Measurements from ENCODE around the gene CEACAM5. TPM values are rescaled to one million over a fixed set of nuclear protein-coding genes. Genes with fewer than 3 reads are reported as not detected.
"Not testable (repeated sequence)": the region's sequence is repeated elsewhere in the genome, so short reads cannot be mapped to it uniquely, and the experiment has no call there.

Gene CEACAM5
- polyA plus RNA-seq, 12 donors = 0.05 to 23.2 (median 0.21) TPM; not detected in 5

GRCh38 chr19:41739361-41739760, 30.9 kb downstream of the CEACAM5 start:
- no peak for DNase-seq

- no peak for DNase-seq
These were observed 32.2 kb downstream of the CEACAM5 start for GRCh38 chr19:41740415-41741243.

GRCh38 chr19:41741244-41741554, 32.8 kb downstream of the CEACAM5 start:
- DNase-seq = no peak

GRCh38 chr19:41744850-41745249, 36.4 kb downstream of the CEACAM5 start:
- no peak for DNase-seq

- no peak for DNase-seq
These were observed 37.3 kb downstream of the CEACAM5 start for GRCh38 chr19:41745756-41746155.

- no peak for DNase-seq
These were observed 38.3 kb downstream of the CEACAM5 start for GRCh38 chr19:41746593-41747227.

- no peak for DNase-seq
These were observed 39.6 kb downstream of the CEACAM5 start for GRCh38 chr19:41748012-41748411.

GRCh38 chr19:41750248-41751134, 42.1 kb downstream of the CEACAM5 start:
- not testable (repeated sequence) for DNase-seq

- DNase-seq = no peak
These were observed 44.7 kb downstream of the CEACAM5 start for GRCh38 chr19:41753159-41753558.

GRCh38 chr19:41753936-41754529, 45.6 kb downstream of the CEACAM5 start:
- DNase-seq = no peak

GRCh38 chr19:41755328-41755913, 47.0 kb downstream of the CEACAM5 start, which contains the start of gene CEACAM6:
Gene CEACAM6 (plus strand): TSS chr19:41755530. CDS start chr19:41755639, 109 bp downstream.
- DNase-seq = no peak

- no peak for DNase-seq
These were observed 50.4 kb downstream of the CEACAM5 start for GRCh38 chr19:41758846-41759245.

GRCh38 chr19:41767115-41767514, 58.7 kb downstream of the CEACAM5 start:
- no peak for DNase-seq

- DNase-seq = not testable (repeated sequence)
These were observed 59.7 kb downstream of the CEACAM5 start for GRCh38 chr19:41768105-41768504.

GRCh38 chr19:41769608-41770007, 61.2 kb downstream of the CEACAM5 start:
- DNase-seq = no peak

- no peak for DNase-seq
These were observed 63.0 kb downstream of the CEACAM5 start for GRCh38 chr19:41771410-41771809.

- no peak for DNase-seq
These were observed 66.1 kb downstream of the CEACAM5 start for GRCh38 chr19:41774515-41774980.

GRCh38 chr19:41776700-41777099, 68.3 kb downstream of the CEACAM5 start:
- DNase-seq = no peak

Measured in muscle of arm (tissue), 12 donors.